GM19035 (cell line): ENCODE results near the gene LRIT3.
"Not testable (repeated sequence)": the region's sequence is repeated elsewhere in the genome, so short reads cannot be mapped to it uniquely, and the experiment has no call there.

Experiments
- ATAC-seq: cut with Tn5 transposase; IDR thresholded peaks from one replicate; pipeline ENCODE4 v1.9.1; 2021; ENCODE audit not compliant: unreplicated experiment

The LRIT3 gene

DNA sequence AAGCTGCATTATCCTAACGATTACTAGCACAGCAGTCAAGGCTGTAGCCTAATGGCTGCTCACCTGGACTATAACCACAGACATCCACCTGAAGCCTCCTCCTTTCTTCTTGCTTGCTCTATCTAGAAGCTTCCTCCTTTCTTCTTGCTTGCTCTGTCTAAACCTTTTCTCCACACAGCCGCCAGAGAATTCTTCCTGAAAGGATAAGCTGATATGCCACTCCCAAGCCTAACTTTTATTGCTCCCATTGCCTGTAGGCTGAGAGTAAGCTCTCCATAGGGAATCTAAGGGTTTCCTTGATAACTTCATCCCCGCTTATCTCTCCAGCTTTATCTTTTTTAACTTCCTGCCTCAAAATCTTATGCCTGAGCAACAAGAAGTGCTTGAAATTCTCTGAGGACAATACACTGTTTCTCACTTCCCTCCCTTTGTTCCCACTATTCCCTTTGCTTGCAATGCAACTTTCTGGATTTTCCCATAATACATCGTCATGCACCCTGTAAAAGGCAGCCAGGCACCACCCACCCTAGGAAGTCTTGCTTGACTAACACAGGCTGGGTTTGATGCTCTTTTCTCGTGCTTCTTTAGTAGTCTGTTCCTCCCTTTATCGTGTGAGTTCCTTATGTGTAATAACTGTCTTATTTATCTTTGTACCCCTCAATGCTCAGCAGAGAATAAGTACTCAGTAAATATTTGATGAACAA lies 1.4 kb upstream of the LRIT3 start:
- ATAC-seq: no peak

DNA sequence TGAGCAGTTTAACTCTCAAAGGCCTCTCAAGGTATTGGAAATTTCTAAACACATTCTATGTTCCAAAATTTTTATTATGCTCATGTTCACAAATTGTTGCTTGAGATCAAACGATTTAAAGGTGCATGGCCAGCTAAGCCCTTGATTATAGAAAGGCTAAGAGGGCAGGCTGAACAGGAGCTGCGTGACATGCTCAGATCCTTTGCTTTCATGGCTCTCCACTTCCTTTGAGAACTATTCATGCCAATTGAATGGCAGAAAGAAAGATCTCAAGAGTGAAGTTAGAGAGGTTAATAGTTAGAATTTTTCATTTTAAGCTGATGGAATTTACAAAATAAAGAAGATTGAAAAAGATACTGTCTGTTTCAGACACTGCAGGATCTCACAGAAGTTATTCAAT lies 594 bp downstream of the LRIT3 start:
- no peak for ATAC-seq

DNA sequence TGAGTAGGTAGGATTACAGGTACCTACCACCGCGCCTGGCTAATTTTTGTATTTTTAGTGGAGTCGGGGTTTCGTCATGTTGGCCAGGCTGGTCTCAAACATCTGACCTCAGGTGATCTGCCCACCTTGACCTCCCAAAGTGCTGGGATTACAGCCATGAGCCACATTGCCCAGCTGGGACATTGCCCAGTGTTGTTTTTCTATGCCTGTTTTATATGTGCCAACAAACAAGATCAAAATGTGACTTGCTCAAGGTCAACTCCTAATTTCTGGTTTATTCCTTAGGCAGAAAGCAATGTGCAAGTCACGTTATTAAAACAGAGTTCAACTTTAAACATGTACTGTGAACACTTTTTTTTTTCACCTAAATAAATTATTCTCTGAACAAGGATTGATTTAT lies 2.7 kb downstream of the LRIT3 start:
- ATAC-seq: no peak

DNA sequence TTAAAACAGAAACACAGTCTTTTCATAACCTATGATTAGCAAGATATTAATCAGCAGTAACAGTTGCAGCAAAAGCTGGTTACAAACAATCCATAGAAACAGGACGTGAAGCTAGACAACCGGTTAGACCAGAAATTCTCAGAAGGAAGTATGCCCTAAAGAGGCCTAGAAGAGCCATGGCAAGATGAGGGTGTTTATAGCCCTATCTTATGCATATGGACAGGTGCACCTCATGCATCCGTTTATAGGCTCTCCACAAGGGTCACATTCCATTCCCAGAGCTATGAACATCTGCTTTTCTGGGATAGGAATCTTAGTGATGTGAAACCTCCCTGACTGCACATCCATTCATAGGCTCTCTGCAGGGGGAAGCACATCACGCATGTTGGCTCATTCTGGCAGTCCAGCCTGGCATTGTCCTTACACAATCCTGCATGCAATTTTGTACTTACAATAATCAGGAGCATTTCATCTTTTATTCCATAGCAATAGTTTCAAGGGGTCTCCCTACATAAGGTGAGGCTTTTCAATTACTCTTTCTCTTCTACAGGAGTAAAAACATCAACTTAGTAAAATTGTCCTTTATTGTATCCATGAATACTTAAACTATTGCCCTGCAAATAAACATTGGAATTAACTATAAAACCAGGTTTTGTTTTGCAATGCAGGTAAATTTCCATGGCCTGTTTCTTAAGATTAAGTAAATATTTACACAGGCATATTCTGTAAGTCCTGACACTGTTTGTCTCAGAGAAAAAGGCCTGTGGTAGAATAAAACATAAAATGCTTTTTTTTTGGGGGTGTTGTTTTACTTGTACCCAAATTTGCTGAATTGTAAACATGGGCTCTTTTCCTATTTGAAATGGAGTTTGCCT lies 11.8 kb downstream of the LRIT3 start:
- ATAC-seq: not testable (repeated sequence)

DNA sequence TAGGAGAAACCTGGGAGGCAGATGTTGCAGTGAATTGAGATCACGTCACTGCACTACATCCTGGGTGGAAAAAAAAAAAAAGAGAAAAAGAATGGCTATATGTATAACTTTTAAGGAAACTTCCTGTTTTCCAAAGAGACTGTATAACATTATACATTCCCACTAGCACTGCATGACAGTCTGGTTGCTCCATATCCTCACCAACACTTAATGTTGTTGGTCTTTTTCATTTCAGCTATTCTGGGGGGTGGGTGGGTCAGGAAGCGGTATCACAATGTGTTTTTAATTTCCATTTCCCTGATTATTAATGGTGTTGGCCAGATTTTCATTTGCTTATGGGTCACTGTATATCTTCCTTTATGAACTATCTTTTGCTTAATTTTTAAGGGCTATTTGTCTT lies 13.4 kb downstream of the LRIT3 start:
- no peak for ATAC-seq

DNA sequence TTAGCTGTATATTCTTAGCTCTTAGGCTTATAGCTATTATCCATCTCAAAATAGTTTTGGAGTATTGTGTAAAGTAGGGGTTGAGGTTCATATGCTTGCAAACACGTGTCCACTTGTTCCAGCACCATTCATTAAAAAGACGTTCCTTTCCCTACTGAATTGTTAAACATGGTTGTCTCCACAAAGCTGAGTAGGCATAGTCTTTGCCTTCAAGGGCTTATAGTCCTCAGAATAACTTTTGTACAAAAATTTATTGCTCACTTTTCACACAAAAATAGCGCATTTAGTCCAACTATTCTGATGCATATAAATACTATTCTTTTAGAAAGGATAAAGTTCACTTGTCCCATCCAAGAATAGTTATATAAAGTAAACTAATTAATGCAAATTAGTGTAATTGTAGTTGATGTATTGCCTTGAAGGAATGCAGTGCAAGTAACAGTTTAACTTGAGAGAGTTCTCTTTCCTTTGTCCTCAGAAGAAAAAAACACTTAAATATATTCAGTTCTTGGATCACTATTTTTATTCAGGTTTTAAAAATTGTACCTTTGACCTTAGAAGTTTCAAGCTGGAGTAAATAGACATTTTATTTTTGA lies 14.1 kb downstream of the LRIT3 start:
- no peak for ATAC-seq

DNA sequence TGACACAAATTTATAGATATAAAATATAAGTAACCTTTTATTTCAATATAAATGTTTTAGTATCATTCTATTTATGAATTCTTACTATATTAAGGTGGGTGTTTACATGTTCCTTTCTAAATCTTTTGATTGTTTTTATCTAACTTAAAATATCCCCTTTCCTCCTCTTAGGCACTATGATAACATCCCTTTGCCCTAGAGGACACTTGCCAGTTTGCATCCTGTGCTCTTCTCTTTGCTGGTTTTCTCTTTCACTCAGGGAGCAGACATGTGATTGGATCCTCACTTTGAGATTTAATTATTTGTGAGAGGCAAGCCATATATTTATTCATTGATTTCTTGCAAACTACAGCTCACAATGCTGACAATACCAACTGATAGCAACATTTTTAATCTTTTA lies 16.2 kb downstream of the LRIT3 start:
- ATAC-seq: no peak

DNA sequence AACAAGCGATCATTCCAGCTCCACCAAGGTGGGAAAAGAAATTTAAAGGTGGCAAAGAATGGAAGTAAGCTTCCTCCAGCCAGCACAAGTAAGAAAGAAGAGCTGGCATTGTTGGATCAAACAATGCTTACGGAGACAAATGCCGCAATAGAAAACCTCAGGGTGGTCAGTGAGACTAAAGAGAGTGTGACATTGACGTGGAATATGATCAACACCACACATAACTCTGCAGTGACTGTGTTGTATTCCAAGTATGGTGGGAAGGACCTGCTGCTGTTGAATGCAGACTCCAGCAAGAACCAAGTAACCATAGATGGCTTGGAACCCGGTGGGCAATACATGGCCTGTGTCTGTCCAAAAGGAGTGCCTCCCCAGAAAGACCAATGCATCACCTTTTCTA lies 22.2 kb downstream of the LRIT3 start:
- no peak for ATAC-seq

DNA sequence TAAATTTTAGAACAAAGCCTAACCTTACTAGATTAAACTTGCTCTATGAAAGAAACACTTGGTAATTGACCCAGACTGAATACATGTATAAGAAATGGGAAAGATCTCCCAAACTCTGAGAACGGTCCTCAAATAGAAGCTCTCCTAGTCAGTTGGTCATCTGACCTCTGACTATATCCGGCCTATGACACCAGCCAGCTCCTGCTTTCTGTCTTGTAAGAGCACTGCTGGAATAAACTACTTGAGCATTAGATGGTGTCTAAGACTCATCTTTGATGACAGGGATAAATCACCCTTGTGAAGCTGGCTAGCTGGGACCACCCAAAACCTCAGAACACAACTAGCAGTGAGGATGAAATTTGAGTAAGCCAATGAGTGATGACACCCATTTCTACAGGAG lies 24.2 kb downstream of the LRIT3 start:
- no peak for ATAC-seq

DNA sequence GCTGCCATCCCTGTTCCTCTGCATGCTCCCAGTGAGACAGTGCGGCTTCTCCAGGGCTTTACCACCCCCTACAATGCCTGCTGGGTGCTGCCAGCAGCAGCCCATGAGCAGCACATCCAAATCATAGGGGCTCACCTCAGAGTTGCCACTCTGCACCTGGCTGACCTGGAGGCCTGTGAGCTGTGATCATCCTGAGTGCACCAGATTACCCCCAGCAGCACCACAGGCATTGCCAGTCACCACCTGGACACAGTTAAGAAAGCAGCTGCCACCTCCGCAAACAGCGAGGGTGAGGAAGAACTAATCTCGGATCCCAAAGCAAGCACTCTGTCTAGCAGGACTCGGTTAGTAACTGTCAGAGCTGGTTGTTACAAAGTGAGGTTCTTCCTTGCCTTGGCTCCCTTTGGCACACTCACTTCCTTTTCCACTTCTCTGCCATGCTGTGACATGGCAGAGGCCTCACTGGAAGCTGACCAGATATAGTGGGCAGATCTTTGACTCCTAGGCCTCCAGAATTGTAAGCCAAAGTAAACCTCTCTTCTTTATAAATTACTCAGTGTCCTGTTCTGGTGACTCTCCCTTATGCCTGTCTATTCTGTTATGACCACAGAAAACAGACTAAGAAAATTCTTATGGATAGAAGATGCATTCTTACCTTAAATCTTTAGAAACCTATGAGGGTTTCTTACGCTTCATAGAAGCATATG lies 25.2 kb downstream of the LRIT3 start:
- no peak for ATAC-seq

DNA sequence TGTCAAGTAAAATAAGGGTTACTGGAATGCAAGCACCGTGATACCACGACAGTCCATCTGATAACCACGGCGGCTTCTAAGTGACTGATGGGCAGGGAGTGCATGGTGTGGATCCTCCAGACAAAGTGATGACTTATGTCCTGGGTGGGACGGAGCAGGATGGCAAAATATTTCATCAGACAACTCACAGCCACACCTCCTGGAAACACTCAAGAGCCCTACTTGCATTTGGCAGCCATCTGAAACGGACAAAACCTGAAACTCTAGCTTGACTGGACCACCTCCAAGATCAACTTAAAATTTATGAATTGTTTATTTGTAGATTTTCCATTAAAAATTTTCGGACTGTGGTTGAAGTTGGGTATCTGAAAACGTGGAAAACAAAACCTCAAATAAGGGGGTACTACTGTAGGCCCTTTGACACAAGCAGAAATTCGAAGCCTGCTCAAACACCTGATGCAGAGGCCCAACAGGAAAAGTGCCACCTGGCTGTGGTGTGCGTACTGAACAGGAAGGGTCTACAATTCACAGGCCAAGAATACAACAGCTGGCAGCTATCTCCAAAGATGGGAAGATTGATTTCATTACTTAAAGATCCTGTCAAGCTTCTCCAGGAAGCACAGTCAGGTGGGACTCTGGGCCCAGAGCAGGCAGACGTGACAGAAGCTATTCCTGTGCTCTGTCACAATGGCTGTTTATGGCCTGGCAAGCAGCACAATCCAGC lies 26.0 kb downstream of the LRIT3 start:
- no peak for ATAC-seq

DNA sequence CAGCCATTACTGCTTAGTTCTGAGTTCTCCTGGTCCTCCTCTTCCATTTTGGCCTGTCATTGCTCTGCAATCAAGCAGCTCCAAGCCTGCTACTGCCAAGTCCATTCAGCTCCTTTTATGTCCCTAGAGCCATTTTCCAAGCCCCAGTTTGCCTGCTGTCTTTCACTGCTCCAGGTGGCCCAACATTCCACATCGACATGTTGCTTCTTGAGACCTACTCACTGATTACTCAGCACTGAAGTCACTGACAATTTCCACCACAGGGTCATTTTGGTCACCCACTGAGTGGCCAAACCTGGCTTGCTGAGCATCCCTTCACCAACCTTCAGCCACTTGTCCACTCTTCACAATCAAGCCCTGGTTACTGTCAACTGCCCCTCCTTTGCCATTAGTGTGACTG lies 27.2 kb downstream of the LRIT3 start:
- ATAC-seq: no peak

DNA sequence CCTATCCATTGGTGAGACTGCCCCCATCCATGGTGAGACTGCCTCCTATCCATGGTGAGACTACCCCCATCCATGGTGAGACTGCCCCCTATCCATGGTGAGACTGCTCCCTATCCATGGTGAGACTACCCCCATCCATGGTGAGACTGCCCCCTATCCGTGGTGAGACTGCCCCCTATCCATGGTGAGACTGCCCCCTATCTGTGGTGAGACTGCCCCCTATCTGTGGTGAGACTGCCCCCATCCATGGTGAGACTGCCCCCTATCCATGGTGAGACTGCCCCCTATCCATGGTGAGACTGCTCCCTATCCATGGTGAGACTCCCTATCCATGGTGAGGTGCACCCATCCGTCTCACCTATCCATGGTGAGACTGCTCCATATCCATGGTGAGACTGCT lies 27.6 kb downstream of the LRIT3 start:
- not testable (repeated sequence) for ATAC-seq

DNA sequence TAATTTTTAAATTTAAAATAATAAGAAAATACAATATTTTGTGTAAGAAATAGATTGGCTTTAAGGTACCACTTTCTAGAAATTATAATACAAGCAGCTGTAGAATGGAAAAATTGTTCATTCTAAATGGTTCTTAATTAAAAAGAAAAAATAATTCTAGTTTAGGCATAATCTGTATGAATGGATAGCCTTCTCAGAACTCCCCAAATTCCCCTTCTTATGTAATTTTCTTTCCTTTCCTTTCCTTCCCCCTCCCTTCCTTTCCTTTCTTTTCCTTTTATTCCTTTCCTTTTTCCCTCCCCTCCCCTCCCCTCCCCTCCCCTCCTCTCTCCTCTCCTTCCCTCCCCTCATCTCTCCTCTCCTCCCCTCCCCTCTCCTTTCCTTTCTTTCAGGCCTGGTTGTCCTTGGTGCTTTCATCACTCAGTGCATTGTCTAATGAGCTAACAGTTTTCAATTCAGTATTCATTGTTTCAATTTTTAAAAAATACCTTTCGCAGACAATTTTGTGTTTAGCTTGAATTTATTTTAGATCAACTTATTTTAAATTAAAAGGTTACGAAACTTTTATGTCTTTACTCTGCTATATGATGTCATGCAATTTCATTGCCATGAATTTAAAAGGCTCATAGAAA lies 28.8 kb downstream of the LRIT3 start:
- no peak for ATAC-seq

DNA sequence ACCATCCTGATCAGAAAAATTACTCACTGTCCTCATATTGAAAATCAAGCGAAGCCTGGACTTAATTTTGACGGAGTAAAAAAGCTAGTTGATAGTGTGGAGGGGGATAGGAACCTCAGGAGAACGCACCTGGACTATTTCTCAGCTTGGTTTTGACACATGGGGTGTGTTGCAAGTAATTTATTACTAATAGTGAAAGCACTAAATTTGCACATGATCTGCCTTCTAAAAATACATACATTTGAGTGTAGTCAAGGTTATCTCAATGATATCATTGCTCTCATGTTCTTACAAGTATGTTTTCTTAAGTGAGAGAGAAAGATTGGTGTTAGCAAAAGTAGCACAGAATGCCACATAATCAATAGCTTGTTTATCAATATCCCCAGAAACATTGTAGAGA lies 29.5 kb downstream of the LRIT3 start:
- ATAC-seq: peak; percentile 86

DNA sequence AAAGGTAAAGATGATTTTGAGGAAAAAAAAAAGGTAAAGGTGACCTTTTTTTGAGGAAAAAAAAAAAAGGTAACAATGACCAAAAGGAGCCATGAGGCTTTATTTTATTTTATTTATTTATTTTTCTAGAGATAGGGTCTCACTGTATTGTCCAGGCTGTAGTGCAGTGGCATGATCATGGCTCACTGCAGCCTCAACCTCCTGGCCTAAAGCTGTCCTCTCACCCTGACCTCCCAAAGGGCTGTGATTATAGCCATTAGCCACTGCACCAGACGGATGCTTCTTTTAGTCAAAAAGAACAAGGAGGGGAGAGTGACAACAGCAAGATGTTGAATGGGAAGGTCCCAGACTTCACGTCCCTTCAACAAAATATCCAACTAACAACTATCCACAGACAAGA lies 30.4 kb downstream of the LRIT3 start:
- ATAC-seq: no peak

DNA sequence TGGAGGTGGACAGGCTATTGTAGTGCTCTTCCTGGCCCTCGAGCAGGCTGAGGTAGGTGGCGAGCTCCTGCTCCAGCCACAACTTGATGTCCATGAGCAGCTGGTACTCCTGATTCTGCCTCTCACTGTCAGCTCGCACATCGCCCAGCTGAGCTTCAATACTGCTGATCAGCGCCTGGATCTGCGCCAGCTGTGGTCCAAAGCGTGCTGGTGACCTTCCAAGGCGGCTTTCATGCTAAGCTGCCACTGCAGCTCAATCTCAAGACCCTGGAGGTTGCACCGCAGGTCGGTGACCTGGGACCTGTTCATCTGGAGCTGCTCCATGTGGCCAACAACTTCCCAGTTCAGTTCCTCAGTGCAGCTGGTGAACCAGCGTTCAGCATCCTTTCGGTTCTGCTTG lies 31.2 kb downstream of the LRIT3 start:
- no peak for ATAC-seq

DNA sequence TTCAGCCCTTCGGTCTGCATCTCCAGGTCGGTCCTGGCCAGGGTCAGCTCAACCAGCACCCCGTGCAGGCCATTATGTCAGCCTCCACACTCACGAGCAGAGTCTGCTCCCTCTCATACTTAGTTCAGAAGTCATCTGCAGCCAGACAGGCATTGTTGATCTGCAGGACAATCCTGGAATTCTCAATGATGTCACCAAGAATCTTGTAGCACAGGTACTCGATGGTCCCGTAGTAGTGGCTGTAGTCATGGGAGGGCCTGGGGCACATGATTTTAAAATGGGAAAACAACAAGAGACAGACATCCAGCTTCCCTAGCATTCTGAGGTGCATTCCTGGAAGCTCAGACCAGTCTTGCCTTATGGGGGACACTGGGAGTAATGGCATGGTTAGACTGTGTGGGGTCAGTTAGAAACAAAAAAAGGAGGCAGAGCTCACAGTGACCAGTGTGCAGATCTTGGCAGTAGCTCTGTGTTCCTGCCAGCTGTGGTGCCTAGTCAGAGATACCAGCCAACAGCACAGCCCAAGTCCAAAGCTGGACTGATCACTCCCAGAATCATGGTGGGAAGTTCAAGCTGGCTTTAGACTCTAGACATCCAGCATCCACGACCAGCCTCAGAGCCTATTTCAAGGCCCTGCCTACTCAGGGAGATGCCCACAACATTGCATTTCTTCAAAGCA lies 31.9 kb downstream of the LRIT3 start:
- no peak for ATAC-seq

DNA sequence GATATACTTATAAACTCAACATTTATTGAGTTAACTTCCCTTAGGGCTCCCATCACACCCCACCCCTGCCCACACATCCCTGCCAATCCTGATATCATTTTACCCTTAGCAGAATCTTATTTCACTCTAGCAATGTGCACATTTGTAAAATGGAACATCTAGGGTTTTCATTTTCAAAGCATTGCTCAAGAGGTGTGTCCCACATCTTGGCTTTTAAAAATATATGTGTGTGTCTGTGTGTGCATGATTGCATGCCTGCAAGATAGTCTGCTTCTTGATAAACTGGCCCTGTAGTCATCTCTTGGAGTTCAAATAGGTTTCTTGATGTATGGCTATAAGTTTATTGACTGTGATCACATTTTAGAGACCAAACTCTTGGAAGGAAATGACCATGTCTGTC lies 38.4 kb downstream of the LRIT3 start:
- ATAC-seq: no peak

DNA sequence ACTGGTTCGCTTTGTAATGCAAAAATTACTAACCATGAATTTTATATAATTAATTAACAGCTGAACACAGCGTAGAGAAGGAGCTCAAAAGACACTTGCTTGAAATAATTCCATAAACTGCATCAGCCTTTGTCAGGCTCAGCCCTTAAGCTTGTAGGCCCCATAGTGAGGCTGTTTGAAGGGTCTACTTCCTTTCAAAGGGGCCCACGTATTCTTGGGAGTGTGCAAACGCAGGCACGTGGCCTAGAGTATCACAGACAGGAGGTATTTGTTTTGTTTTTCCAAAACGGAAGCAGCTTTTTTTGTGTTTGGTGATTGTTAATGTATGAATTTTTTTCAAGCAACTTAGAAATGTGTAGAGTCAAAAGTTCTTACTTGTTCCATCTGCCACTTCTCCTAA lies 39.2 kb downstream of the LRIT3 start:
- no peak for ATAC-seq
